ENCODE results near the gene CYB5R3. TPM values are rescaled to one million over a fixed set of nuclear protein-coding genes. Genes with fewer than 3 reads are reported as not detected.
"Not testable (repeated sequence)": the region's sequence is repeated elsewhere in the genome, so short reads cannot be mapped to it uniquely, and the experiment has no call there.

The CYB5R3 gene
- total RNA-seq, 1 experiment from 2014 or later = 48.4 TPM

DNA sequence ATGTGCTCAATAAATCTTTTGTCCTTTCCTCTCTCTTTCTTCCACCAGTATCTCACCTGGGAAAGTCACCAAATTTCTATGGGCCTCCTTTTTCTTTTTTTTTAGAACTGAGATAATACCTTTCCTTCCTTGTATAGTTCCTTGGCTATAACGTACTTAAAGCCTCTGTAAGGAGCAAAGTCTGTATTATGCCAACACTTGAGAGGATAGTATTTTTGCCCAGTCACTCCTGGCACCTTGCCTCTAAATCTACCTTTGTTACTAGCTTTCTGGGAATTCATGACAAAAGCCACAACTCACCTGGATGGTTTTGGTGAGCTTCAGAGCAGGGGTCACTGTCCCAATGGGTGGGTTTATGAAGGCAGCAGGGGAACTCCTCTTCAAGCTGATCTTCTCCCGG is 46.7 kb downstream of the CYB5R3 start:
- DNase-seq (ENCODE audit: low spot score) = no peak

DNA sequence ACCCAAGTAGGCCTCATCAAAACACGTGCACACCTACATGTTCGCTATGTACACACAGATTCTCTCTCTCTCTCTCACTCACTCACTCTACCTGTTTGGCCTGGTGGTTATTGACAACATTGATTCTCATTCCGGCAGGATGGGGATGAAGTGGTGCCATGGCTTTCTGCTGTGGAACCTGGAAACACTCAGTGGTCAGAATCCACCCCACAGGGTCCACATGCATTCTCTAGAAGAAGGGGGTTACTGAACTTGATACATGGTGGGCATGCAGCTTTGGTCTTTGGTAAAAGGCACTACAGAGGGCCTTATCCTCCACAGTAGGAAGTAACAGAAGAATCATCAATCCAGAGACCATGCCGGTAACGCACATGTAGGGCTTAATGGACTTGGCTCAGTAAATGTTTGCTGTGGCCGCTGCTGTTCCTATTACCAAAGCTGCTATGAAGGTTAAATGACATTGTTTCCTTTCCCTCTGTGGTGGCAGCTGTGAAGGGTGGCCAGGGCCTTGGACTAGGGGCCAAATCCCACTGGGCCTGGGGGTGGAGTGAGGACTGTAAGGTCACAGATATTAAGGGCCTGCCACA is 47.2 kb downstream of the CYB5R3 start:
- DNase-seq (ENCODE audit: low spot score) = no peak

DNA sequence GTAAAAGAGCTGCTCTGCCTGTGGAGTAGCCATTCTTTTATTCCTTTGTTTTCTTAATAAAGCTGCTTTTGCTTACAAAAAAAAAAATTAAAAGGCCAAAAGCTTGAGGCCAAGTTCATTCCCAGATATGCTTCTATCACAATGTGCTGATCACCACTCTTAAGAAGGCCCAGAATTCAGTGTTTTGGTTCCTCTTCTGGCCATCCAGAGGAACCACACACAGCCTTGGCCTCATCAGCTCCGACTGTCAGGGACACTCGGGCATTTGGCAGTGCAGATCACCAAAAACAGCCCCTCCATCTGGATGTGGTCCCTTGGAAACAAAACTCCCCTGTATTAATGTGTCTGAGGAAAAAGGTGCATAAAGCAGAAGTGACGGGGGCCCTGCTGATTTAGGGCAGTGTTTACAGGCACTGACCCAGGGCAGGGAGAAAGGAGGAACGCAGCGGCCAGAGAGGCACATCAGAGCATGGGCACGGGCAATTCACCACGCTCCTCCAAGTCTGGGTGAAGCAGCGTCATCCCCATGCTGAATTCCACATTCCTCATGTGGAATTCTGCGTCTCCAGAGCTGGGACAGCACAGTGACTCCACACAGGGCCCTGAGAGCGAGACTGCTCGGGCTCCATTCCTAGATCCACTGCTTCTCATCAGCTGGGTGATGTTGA is 52.2 kb downstream of the CYB5R3 start:
- DNase-seq (ENCODE audit: low spot score) = no peak

DNA sequence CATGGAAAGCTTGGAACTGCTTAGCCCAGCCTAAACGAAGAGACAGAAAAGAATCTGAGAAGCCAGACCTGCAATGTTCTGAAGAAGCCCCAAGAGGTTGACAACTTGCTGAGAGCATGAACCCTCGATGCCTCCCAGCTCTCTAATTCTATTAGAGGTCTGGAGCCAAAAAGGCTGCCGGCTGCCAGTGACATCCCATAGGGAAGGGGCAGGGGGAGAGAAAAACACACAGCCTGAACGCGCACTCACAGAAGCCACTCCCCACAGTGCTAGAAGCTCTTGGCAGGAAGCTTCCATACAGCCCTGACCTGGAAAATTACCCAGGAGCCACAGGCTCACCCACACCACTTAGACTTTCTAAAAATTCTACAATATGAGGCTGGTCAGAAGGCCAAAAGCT is 52.9 kb downstream of the CYB5R3 start:
- no peak for DNase-seq (ENCODE audit: low spot score)

DNA sequence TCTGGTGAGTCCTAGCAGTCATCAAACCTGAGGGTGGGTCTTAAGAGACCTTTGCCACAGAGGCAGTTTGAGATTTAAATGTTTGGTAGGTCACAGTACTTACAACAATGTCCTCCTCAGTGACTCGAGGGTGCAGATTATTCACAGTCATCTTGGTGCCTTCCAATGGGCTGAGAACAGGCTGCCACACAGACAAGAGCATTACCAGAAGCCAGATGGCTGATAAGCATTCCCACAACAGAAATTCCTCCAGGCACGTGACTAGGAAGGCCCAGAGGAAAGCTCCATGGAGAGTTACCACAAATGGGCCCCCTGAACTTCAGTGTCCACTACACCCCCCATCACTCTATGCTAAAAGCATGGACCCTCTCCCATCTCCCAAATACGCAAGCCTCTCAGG is 53.8 kb downstream of the CYB5R3 start:
- no peak for DNase-seq (ENCODE audit: low spot score)

DNA sequence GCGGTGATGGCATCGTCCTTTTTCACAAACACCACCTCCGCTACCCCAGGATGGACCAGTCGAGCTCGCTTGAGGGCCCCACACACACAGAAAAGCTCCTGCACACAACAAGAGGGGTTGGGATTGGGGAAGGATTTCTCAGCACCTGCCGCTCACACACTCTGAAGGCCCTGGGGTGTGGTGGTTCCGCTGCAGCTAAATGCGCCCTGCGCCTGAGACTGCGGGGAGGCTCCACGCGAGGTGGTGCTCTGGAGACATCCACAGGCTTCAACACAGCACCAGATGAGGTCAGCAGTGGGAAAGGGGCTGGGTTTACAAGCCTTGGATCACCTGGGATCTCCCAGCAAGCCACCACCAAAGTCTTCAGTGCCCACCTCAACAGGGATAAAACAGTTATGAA is 57.2 kb downstream of the CYB5R3 start:
- no peak for DNase-seq (ENCODE audit: low spot score)

DNA sequence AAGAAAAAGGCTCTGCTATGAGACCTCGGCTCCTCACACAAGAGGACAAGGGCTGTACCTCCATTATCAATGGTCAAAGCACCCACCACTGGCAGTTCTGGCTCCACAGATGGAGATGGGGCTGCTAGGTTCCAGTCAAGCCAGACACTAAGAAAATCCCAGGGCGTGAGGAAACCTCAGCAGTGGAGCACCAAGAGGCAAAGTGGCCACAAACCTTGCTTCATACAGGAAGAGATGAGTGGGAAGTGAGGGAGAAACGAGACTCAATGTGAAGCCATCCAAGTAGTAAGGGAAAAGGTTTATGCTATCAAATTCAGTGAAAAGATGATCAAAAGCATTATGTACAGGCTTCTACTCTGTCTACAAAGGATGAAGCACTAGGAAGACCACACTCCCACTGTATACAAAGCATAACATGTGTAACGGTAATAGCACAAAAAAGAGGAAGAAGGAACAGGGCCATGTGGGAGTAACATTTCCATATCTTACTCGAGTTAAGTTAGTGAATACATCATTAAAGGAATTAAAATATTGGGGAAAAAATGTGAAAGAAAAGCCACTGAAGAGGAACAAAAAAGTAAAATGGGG is 61.5 kb downstream of the CYB5R3 start:
- DNase-seq (ENCODE audit: low spot score) = no peak

DNA sequence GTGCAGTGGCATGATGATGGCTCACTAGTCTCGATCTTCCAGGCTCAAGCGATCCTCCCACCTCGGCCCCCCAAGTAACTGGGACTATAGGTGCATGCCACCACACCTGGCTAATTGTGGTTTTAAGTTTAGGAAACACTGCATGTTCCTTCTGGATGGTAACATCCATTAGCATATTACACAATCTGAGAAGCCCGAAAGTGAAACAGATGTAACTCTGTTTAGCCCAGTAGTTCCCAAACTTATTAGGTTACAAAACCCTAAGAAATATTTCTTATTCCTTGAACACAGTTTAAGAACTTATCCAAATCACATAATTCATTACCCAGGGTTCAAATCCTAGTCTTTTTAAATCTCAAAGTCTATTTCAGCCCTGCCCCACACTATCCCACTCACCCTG is 62.8 kb downstream of the CYB5R3 start:
- DNase-seq (ENCODE audit: low spot score) = no peak

DNA sequence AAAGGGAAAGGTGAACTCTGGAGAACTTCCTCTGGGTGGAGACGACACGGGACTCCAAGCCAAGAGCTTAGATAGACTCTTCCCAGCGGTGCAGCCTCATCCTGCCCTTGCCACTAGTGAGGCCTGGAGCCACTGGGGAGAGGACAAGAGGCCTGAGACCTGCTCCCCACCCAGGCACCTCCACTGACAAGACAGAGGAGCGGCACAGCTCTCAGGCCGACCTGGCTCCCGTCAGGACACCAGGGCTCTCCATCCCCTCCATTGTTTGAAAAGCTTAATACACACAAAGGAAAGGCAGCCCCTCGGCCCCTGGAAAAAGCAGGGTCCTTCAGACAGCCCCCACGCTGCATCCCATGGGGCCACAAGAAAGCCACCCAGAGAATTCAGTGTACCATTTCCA is 64.1 kb downstream of the CYB5R3 start:
- no peak for DNase-seq (ENCODE audit: low spot score)

DNA sequence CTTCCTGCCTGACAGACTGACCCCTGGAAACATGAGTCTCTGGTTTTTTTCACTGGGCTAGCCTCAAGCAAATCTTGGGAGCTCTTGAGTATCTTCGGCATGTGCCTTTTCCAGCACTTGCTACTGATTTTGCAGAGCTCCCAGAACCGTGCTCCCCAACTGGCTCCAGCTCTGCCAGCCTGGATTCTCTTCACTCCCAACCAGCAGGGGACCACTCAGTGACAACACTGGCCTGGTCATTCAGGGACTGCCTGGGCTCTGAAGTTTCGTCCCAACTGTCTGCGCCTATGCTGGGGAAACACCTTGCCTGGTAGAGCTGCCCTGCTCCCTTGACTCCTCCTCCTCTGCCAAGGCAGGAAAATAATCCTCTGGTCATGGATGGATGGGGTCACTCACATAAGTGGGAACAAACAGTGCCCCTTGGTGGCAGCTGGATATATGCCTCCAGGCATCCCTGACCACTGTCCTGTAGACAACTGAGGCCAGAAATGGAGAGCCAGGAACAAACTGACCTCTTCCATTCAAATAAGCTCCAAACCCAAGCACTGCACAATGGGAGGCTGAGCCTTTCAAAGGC is 64.7 kb downstream of the CYB5R3 start:
- no peak for DNase-seq (ENCODE audit: low spot score)

DNA sequence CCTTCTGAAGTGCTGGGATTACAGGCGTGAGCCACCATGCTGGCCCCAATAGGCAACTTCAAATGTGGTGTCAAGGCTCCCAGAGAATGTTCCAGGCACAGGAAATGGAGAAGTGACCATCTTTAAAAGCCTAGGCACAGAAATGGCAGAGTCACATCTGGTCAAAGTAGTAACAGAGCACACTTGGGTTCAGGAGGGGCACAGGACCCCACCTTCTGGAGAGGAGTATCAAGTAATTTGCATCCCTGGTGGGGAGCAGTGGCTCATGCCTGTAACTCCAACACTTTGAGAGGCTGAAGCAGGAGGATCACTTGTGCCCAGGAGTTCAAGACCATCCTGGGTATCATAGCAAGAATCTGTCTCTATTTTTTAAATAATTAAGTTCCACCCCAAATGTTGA is 66.2 kb downstream of the CYB5R3 start:
- no peak for DNase-seq (ENCODE audit: low spot score)

DNA sequence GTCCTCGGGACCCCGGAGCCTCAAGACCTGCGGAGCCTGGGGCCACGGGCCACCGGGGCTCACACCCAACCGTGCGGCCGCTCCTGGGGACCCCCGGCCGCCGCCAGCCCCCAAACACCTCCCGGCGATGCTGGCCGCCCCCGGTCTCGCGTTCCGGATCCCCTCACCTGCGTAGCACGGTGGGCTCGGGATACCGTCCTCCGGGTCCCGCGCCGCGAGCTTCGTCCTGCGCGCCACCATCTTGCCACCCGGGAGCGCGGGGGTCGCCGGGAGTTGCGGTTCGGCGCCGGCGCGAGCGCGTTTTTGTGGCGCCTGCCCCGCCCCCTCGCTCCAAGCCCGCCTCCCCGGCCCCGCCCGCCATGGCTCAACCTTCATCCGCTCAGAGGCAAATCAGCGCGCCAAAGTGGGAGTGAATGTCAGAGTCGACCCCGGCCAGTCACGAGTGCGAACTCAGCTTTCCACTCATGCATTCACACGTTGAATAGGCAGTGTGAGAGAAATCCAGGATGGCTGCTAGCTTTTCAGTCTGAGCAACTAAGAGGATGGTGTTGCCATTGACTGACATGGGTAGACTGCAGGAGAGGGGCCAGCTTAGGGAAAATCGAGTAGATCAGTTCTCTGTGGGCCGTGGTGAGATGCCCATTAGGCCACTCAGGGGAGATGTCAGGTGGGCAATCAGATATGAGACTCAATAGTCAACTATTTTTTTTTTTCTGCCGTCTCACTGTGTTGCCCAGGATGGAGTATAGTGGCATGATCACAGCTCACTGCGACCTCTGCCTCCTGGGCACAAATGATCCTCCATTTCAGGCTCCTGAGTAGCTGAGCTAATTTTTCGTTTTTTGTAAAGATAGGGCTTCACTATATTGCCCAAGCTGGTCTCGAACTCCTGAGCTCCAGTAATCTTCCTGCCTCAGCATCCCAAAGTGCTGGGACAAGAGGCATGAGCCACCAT is 67.2 kb downstream of the CYB5R3 start:
- DNase-seq (ENCODE audit: low spot score) = peak; percentile 42

DNA sequence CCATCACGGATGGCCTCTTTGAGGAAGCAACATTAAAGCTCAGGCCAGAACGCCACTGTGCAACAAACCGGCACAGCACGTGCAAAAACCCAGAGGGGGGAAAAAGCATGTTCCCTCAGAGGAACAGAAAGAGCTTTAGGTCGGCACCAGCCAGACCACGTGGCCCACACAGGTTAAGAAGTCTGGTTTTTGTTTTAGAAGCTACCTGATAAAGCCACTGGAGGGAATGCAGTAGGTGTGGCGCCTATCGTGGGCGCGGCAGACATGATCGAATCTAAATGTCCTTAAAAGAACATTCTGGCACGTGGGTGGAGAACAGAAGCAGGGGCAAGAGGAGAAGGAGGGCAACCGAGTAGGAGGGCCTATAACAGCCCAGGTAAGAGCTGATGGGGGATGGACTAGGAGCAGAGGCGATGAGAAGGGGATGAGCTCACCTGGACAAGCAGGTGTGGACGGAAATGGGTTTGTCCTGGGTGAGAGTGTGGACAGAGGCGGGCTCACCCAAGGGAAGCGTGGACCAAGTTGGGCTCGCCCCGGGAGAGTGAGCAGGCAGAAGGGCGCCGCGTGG is 67.9 kb downstream of the CYB5R3 start:
- not testable (repeated sequence) for DNase-seq (ENCODE audit: low spot score)

DNA sequence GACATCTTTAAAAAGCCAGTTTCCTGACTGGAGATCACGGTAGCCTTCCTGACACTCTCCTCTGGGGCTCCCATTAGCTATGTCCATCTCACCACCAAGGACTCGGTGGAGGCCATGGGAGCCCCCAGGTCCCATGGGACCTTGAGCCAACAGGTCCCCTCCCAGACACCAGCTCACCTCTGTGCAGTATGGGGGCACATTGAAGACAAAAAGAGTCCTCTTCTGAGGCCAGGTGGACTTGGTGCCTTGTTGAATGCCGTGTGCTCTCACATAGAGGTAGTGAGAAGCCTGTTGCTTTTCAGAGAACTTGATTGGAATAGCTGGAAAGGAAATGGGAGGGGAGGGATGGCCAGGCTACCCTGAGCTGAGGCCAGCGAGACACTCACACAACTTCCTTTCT is 69.2 kb downstream of the CYB5R3 start:
- not testable (repeated sequence) for DNase-seq (ENCODE audit: low spot score)

DNA sequence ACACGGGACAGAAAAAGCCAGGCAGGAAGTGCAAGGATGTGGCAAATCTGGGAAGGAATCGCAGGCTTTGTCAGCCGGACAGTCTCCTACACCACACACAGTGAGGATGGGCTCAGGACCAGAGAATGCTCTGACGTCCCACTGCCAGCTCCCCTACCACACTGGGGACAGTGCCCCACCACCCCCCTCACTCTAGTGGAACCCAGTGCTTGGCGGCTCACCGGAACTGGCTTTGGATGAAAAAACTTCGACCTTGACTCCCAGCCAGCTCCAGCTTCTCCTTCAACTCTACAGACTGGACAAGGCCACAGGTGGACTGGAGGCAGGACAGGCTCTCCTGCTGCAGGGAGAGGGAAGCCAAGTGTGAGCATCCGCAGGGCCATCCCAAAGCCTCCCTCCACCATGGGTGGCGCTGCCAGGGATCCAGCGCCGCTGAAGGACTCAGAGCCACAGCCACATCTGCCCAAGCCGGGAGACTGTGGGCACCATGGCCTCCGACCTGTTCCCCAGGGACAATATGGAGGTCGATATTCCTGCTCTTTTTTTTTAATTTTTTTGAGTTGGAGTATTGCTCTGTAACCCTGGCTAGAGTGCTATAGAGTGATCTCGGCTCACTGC is 71.5 kb downstream of the CYB5R3 start:
- DNase-seq (ENCODE audit: low spot score) = no peak

DNA sequence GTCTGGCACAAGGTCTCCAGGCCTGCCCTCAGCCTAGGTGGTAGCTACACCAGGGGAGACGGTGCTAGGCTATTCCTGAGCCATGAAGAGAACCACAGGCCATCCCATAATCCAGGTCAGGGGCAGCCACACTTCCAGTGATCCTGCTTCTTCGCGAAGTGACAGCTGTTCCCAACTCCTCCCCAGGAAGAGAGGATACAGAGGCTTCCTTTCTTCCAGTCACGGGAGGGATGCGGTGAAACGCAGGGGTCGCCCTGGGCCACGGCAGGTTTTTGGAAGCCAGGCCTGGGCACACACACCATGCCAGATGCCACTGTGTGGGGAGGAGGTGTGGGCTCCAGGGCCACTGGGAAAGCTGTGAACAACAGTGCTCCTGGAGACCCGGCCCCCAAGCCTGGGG is 72.1 kb downstream of the CYB5R3 start:
- not testable (repeated sequence) for DNase-seq (ENCODE audit: low spot score)

DNA sequence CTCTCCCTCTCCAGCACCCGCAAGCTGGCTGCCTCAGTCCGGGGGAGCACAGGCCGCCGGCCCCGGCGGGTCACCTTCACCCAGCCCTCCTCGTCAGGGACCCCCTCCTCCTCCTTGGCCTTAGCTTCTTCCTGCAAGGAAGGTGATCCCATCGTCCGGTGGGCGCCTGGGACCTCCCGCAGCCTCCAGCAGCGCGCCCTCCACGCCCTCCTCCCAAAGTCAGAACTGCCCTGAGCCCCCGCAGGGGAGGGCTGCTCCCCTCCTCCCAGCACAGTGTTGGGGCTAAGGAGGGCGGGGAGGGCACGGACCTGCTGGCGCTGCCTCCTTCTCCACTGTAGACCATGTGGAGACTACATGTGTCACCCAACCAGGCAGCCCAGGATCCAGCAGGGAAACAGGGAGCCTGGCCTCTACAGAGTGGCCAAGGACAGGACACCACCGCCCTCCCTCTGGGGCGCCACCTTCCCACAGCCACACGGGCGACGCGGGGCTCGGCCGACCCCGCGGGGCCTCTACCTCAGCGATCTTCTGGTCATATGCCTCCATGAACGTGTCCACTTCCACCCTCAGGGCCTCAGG is 73.1 kb downstream of the CYB5R3 start:
- DNase-seq (ENCODE audit: low spot score) = not testable (repeated sequence)

DNA sequence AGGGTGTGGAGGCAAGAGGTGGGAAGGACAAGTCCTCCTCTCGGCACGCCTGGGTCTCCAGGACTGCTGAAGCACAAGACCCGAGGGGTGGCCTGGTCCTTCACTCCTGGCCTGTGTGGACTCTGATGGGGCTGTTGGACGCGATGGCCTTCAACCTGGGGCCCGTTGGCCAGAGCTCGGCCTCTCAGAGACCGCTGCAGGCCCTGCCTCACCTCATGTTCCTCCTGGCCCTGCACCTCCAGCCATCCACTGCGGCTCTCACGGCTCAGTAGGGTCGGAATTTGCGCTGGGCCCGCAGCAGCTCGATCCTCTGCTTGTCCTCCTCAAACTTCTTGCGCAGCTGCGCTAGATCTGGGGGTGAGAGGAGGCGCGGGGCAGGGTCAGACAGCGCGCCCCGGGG is 74.7 kb downstream of the CYB5R3 start:
- DNase-seq (ENCODE audit: low spot score) = not testable (repeated sequence)

DNA sequence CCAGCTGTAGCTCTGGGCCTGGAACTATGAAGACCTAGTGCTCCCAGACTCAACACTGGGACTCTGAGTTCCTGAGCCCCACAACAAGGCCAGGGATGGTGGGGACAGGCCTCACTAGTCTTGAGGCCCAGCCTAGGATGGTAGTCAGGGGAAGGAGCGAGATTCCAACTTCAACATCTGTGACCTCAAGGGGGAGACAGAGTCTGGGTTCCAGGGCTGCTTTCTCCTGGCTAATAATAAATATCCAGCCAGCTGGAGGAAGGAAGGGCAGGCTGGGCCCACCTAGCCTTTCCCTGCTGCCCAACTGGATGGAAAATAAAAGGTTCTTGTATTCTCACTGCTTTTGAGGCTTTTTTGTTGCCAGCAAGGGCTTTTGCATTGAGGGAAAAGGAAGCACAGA is 75.1 kb downstream of the CYB5R3 start:
- not testable (repeated sequence) for DNase-seq (ENCODE audit: low spot score)

DNA sequence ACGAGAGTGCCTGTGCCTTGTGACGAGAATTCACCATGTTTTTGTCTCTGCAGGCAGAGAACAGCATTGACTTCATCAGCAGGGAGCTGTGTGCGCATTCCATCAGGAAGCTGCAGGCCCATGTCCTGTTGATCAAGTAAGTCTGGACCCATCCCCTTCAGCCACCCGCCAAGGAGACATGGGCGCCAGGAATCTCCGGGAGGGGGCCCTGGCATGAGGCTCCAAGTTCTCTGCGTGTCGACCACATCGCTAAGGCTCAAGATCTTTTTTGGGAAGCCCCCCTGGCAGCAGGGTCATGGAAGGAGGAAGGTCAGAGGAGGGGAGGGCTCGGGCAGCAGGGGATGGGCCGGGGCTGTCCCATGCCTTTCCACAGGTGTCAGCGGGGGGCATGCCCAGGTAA is 78.1 kb downstream of the CYB5R3 start:
- DNase-seq (ENCODE audit: low spot score) = not testable (repeated sequence)

DNA sequence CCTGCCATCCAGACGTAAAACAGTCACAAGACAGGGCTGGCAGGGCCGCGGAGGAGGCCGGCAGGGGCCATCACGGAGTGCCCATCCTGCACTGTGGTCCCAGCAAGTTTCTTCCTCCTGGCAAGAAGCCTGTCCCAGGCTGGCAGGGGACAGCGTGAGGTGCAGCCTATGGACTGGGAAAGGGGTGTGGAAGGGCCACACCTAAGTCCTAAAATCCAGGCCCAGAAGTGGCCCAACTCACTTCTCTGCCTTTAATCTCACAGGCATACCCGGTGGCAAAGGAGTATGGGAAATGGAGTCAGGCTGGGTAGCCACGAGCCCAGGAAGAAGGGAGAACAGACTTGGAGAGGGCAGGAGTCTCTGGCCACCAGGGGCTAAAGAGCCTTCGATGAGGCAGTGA is 78.6 kb downstream of the CYB5R3 start:
- not testable (repeated sequence) for DNase-seq (ENCODE audit: low spot score)
